ENCODE measurements around the gene RRP1B.
"Not testable (repeated sequence)": the region's sequence is repeated elsewhere in the genome, so short reads cannot be mapped to it uniquely, and the experiment has no call there.

The RRP1B gene

GRCh38 chr21:43667191-43667904, 8.0 kb downstream of the RRP1B start:
- no peak for DNase-seq

- no peak for DNase-seq
These were observed 10.7 kb downstream of the RRP1B start for GRCh38 chr21:43669828-43670605.

- no peak for DNase-seq
These were observed 16.5 kb downstream of the RRP1B start for GRCh38 chr21:43675871-43676270.

GRCh38 chr21:43676391-43676790, 17.0 kb downstream of the RRP1B start:
- no peak for DNase-seq

- no peak for DNase-seq
These were observed 20.6 kb downstream of the RRP1B start for GRCh38 chr21:43679951-43680350.

- not testable (repeated sequence) for DNase-seq
These were observed 21.1 kb downstream of the RRP1B start for GRCh38 chr21:43680421-43680820.

- DNase-seq, result no peak
These were observed 22.3 kb downstream of the RRP1B start for GRCh38 chr21:43681650-43682049.

- DNase-seq, result no peak
These were observed 25.1 kb downstream of the RRP1B start for GRCh38 chr21:43684424-43684823.

GRCh38 chr21:43686811-43687565, 27.6 kb downstream of the RRP1B start:
- DNase-seq, result no peak

GRCh38 chr21:43687566-43688399, 28.4 kb downstream of the RRP1B start:
- no peak for DNase-seq

- no peak for DNase-seq
These were observed 29.5 kb downstream of the RRP1B start for GRCh38 chr21:43688906-43689305.

- no peak for DNase-seq
These were observed 30.4 kb downstream of the RRP1B start for GRCh38 chr21:43689556-43690337.

- DNase-seq, result no peak
These were observed 31.0 kb downstream of the RRP1B start for GRCh38 chr21:43690346-43690745.

GRCh38 chr21:43691086-43691795, 31.9 kb downstream of the RRP1B start:
- no peak for DNase-seq

GRCh38 chr21:43691801-43692200, 32.4 kb downstream of the RRP1B start:
- DNase-seq, result no peak

GRCh38 chr21:43692949-43693348, 33.6 kb downstream of the RRP1B start:
- DNase-seq, result no peak

- DNase-seq, result no peak
These were observed 34.6 kb downstream of the RRP1B start for GRCh38 chr21:43693981-43694380.

- peak in 2 of 56 donors; percentile 34 to 41 for DNase-seq
These were observed 35.2 kb downstream of the RRP1B start for GRCh38 chr21:43694437-43695079.

GRCh38 chr21:43696214-43696613, 36.9 kb downstream of the RRP1B start:
- DNase-seq, result no peak

All from nucleus accumbens (tissue), 56 donors.